Measurements from ENCODE around the gene SIAE. TPM values are rescaled to one million over a fixed set of nuclear protein-coding genes. Genes with fewer than 3 reads are reported as not detected.

The SIAE gene
- total and polyA plus RNA-seq, 2 donors (not counting 1 experiment from before 2014, with no cell fraction given), result 3.6 to 4.5 TPM

GRCh38 chr11:124707829-124708228 lies 34.3 kb upstream of the SIAE start:
- H3K4me3 Mint-ChIP-seq, result no peak overlapping the region
- H3K9me3 ChIP-seq (ENCODE audit: control extremely low read depth in 1 of 3, control insufficient read depth in 2 of 3, insufficient read depth in 1 of 3, low read length in 2 of 3), result peaks cover 0 to 13% (median 9%) of the 10 kb centered on the region in 3 donors
- peaks cover 0 to 3% (median 0%) of the 10 kb centered on the region in 4 experiments for H3K27me3 ChIP-seq (replicated peaks in 1 of 4; ENCODE audit: control extremely low read depth in 1 of 4, control insufficient read depth in 3 of 4, insufficient read depth in 4 of 4, low read length in 3 of 4)
- DNase-seq, result no peak
- H3K27me3 Mint-ChIP-seq, result peaks cover 12% of the 10 kb centered on the region
- no peak for TF ChIP-seq EZH2 (IDR thresholded peaks at IDR 0.05; ENCODE audit: borderline replicate concordance, insufficient read depth, low read depth, low read length, poor library complexity, severe bottlenecking)
- ChIA-PET CTCF (interaction anchor here (1.2 kb wide), 1 partner anchor 38 kb away, joined by 3 read pairs; no protein-coding TSS in a partner anchor), POLR2A (no interaction called here)
- H3K79me2 ChIP-seq (ENCODE audit: control insufficient read depth, insufficient read depth, low read length), result no peaks in the 10 kb centered on the region
- no peak overlapping the region for H2AFZ ChIP-seq (ENCODE audit: insufficient read depth, low read depth, low read length, poor library complexity, severe bottlenecking)
- intact Hi-C loops (cut with micrococcal nuclease), result no loop called here
- H3K4me1 Mint-ChIP-seq, result no peaks in the 10 kb centered on the region
- no peaks in the 10 kb centered on the region for H3K36me3 ChIP-seq (replicated peaks in 1 of 2; ENCODE audit: control extremely low read depth in 1 of 2, control insufficient read depth in 1 of 2, extremely low read depth in 1 of 2, insufficient read depth in 2 of 2, low read length in 1 of 2)
- H4K20me1 ChIP-seq (ENCODE audit: control insufficient read depth, insufficient read depth, low read length, poor library complexity, severe bottlenecking), result no peaks in the 10 kb centered on the region
- no peak overlapping the region for H3K27ac ChIP-seq (ENCODE audit: low read length in 2 of 2)
- no peaks in the 10 kb centered on the region for H3K4me1 ChIP-seq (ENCODE audit: control insufficient read depth in 2 of 2, insufficient read depth in 2 of 2, low read length in 2 of 2)
- H3K4me2 ChIP-seq (replicated peaks; ENCODE audit: low read depth, low read length, poor library complexity, severe bottlenecking), result no peak overlapping the region
- 93% methylated on average over 3 of the region's 4 CpGs for WGBS (ENCODE audit: insufficient coverage)
- no peak for ATAC-seq (ENCODE audit: low read depth)
- H3K27ac Mint-ChIP-seq, result no peak overlapping the region
- H3K4me3 ChIP-seq (ENCODE audit: control extremely low read depth in 1 of 5, extremely low read depth in 1 of 5, insufficient read depth in 1 of 5, low read depth in 2 of 5, low read length in 4 of 5), result no peak overlapping the region
- H3K9ac ChIP-seq (ENCODE audit: low read length), result no peak overlapping the region
- peaks cover 4% of the 10 kb centered on the region for H3K9me3 Mint-ChIP-seq (ENCODE audit: insufficient read depth)

DNA sequence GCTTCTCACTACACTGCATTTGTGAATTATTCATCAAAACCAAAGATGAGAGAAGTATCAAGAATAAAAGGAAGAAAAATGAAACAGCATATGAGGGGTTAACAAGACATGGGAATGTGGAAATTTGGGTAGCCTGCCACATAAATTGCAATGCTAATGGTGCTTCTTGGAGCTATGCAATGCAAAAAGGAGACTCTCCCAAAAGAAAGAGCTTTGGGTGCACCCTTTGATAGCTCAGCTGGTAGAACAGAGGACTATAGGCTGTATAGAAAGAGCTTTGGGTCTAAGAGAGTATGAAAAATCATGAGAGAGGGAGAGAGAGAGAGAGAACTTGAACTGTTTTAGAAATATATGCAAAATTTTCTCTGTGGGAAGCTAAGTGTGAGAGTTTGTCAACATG lies 26.5 kb upstream of the SIAE start:
- Histone ChIP-seq H3K4me3 (ENCODE audit: control extremely low read depth in 1 of 5, extremely low read depth in 1 of 5, insufficient read depth in 1 of 5, low read depth in 2 of 5, low read length in 4 of 5) (no peak overlapping the region), H3K79me2 (ENCODE audit: control insufficient read depth, insufficient read depth, low read length) (no peaks in the 10 kb centered on the region), H3K4me1 (ENCODE audit: control insufficient read depth in 2 of 2, insufficient read depth in 2 of 2, low read length in 2 of 2) (peaks cover 0 to 5% of the 10 kb centered on the region in 2 donors), H3K27ac (ENCODE audit: low read length in 2 of 2) (no peak overlapping the region), H3K4me2 (replicated peaks; ENCODE audit: low read depth, low read length, poor library complexity, severe bottlenecking) (no peak overlapping the region), H3K9me3 (ENCODE audit: control extremely low read depth in 1 of 3, control insufficient read depth in 2 of 3, insufficient read depth in 1 of 3, low read length in 2 of 3) (peaks cover 7 to 14% (median 7%) of the 10 kb centered on the region in 3 donors), H3K9ac (ENCODE audit: low read length) (no peak overlapping the region), H4K20me1 (ENCODE audit: control insufficient read depth, insufficient read depth, low read length, poor library complexity, severe bottlenecking) (no peaks in the 10 kb centered on the region), H2AFZ (ENCODE audit: insufficient read depth, low read depth, low read length, poor library complexity, severe bottlenecking) (no peak overlapping the region), H3K36me3 (replicated peaks in 1 of 2; ENCODE audit: control extremely low read depth in 1 of 2, control insufficient read depth in 1 of 2, extremely low read depth in 1 of 2, insufficient read depth in 2 of 2, low read length in 1 of 2) (no peaks in the 10 kb centered on the region), H3K27me3 (replicated peaks in 1 of 4; ENCODE audit: control extremely low read depth in 1 of 4, control insufficient read depth in 3 of 4, insufficient read depth in 4 of 4, low read length in 3 of 4) (peaks cover 0 to 8% (median 0%) of the 10 kb centered on the region in 4 experiments)
- POLR2A ChIA-PET, result no interaction called here
- CTCF ChIA-PET, result interaction anchor here (0.9 kb wide), 1 partner anchor 63 kb away, joined by 3 read pairs; no protein-coding TSS in a partner anchor
- no peak for TF ChIP-seq EZH2 (IDR thresholded peaks at IDR 0.05; ENCODE audit: borderline replicate concordance, insufficient read depth, low read depth, low read length, poor library complexity, severe bottlenecking)
- no peak for TF ChIP-seq CTCF (IDR thresholded peaks at IDR 0.05)
- intact Hi-C loops (cut with micrococcal nuclease), result no loop called here
- Mint-ChIP-seq H3K4me3 (no peak overlapping the region), H3K27ac (no peak overlapping the region), H3K4me1 (peaks cover 8% of the 10 kb centered on the region), H3K27me3 (peaks cover 8% of the 10 kb centered on the region), H3K9me3 (ENCODE audit: insufficient read depth) (peaks cover 3% of the 10 kb centered on the region)
- no peak for DNase-seq
- ATAC-seq (ENCODE audit: low read depth), result no peak
